Measurements from ENCODE around the gene GAPVD1. TPM values are rescaled to one million over a fixed set of nuclear protein-coding genes. Genes with fewer than 3 reads are reported as not detected.

Gene GAPVD1
- total RNA-seq, 1 experiment from 2014 or later = 39.5 TPM

DNA sequence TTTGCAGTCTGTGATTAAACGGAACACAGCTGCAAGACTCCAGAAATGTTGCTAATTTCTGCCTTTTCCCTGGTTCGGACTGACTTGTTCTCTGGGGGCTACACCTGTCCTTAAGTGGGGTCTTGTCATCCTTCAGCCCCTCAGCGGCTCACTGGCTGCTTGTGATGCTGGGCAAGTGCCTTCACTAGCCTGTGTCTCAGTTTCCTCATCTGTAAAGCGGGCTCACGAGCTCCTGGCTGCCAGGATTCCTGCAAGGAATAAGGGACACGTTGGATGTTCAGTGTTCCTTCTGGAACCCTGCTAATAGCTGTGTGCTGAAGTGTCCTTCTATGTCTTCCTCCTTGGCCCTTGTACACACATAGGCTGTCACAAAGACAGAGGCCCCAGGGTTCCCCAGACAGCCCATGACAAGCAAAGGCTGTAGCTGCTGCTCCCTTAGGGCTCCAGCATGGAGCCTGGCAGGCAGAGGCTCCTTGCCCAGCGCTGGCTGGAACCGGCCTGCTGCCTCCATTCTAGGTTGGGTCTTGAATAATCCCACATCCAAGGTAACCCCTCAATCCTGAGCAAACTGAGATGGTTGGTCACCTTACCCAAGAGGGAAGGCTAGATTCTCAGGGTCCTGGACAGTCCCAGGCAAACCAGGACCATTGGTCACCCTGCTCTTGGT lies 116.1 kb downstream of the GAPVD1 start:
- Histone ChIP-seq H3K27ac (ENCODE audit: insufficient read length, low read depth, low read length) (no peak overlapping the region), H3K4ac (ENCODE audit: low read depth, low read length) (no peak overlapping the region), H3K9me3 (ENCODE audit: control insufficient read depth, low read depth, low read length) (no peaks in the 10 kb centered on the region), H4K5ac (ENCODE audit: insufficient read length, low read depth, low read length) (no peak overlapping the region), H3K23me2 (ENCODE audit: insufficient read length, low read depth, low read length, poor library complexity, severe bottlenecking) (peaks cover 2% of the 10 kb centered on the region), H3K79me2 (ENCODE audit: insufficient read depth, low read length) (no peaks in the 10 kb centered on the region), H3K4me1 (ENCODE audit: insufficient read depth, low read length) (0 out of 2 replicates have a peak, but pooled peaks cover 3% of the 10 kb centered on the region), H3K23ac (ENCODE audit: insufficient read length, low read depth, low read length) (no peak overlapping the region), H2BK20ac (ENCODE audit: low read depth, low read length, poor library complexity, severe bottlenecking) (no peak overlapping the region), H3K18ac (ENCODE audit: insufficient read length, low read depth, low read length) (no peak overlapping the region), H2AFZ (ENCODE audit: low read length) (no peak overlapping the region), H2BK5ac (ENCODE audit: insufficient read length, low read length) (no peak overlapping the region), H3K14ac (ENCODE audit: insufficient read depth, low read length) (no peak overlapping the region), H2AK5ac (ENCODE audit: insufficient read length, low read length) (no peak overlapping the region), H2BK15ac (ENCODE audit: low read depth, low read length) (no peak overlapping the region), H2BK120ac (ENCODE audit: low read depth, low read length, poor library complexity, severe bottlenecking) (no peak overlapping the region), H3K4me2 (ENCODE audit: insufficient read depth, insufficient read length, low read length) (no peak overlapping the region), H2BK12ac (ENCODE audit: insufficient read length, low read depth, low read length) (no peak overlapping the region), H3T11ph (ENCODE audit: low read length) (no peak overlapping the region), H4K8ac (replicated peaks; ENCODE audit: insufficient read length, low read depth, low read length) (no peak overlapping the region), H3K9ac (ENCODE audit: extremely low read depth, insufficient read length, low read length) (no peak overlapping the region), H4K91ac (ENCODE audit: insufficient read length, low read depth, low read length) (no peak overlapping the region), H3K79me1 (ENCODE audit: insufficient read depth, low read depth, low read length, poor library complexity, severe bottlenecking) (no peaks in the 10 kb centered on the region), H3K56ac (ENCODE audit: insufficient read length, low read depth, low read length) (no peak overlapping the region), H3K27me3 (ENCODE audit: insufficient read depth, low read length) (no peaks in the 10 kb centered on the region), H4K20me1 (ENCODE audit: control insufficient read depth, insufficient read depth, insufficient read length) (no peaks in the 10 kb centered on the region)
- TF ChIP-seq, protein P1, sequence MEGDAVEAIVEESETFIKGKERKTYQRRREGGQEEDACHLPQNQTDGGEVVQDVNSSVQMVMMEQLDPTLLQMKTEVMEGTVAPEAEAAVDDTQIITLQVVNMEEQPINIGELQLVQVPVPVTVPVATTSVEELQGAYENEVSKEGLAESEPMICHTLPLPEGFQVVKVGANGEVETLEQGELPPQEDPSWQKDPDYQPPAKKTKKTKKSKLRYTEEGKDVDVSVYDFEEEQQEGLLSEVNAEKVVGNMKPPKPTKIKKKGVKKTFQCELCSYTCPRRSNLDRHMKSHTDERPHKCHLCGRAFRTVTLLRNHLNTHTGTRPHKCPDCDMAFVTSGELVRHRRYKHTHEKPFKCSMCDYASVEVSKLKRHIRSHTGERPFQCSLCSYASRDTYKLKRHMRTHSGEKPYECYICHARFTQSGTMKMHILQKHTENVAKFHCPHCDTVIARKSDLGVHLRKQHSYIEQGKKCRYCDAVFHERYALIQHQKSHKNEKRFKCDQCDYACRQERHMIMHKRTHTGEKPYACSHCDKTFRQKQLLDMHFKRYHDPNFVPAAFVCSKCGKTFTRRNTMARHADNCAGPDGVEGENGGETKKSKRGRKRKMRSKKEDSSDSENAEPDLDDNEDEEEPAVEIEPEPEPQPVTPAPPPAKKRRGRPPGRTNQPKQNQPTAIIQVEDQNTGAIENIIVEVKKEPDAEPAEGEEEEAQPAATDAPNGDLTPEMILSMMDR (conservative IDR thresholded peaks at IDR 0.05) = no peak
- Mint-ChIP-seq H3K27ac (no peak overlapping the region; a peak in 1 of 7 replicates), H3K36me3 (ENCODE audit: insufficient read depth in 1 of 3, low read depth in 3 of 3) (no peaks in the 10 kb centered on the region), H3K4me1 (peaks cover 9 to 13% of the 10 kb centered on the region in 2 experiments), H3K9me3 (no peaks in the 10 kb centered on the region), H3K27me3 (ENCODE audit: low read depth) (peaks cover 9% of the 10 kb centered on the region), H3K4me3 (no peak overlapping the region)
- no CpG with 5 or more reads among the region's 8 CpGs for WGBS (ENCODE audit: extremely low coverage, insufficient read length, low lambda C conversion rate)
- no peak for DNase-seq

Measured in H9 (cell line).